ENCODE results near the gene PRKN. TPM values are rescaled to one million over a fixed set of nuclear protein-coding genes. Genes with fewer than 3 reads are reported as not detected.

PRKN gene
- total and polyA plus RNA-seq, 9 of the 15 experiments (the other 6 are each of a cell fraction or from before 2014, with no cell fraction given): 0.03 to 0.96 (median 0.15) TPM; not detected in 2

- H3K9me3 ChIP-seq (replicated peaks; ENCODE audit: control insufficient read depth, insufficient read depth, low read depth, low read length): no peaks in the 10 kb centered on the region; the same call in 1 of the 2 replicates
- no peak for FAIRE-seq
- no peak for TF ChIP-seq ATF1 (CRISPR knock-in tag; IDR thresholded peaks at IDR 0.05)
- TF ChIP-seq ATF1 (tag; IDR thresholded peaks at IDR 0.05): no peak
- no peak for TF ChIP-seq ILF3 (IDR thresholded peaks at IDR 0.05; ENCODE audit: borderline replicate concordance)
- peak; percentile 30 for TF ChIP-seq TFE3 (CRISPR knock-in tag; IDR thresholded peaks at IDR 0.05)
- no peak for TF ChIP-seq ZNF778 (CRISPR knock-in tag; IDR thresholded peaks at IDR 0.05)
- no peak for TF ChIP-seq RBM22 (IDR thresholded peaks at IDR 0.05; ENCODE audit: low read depth, low read length, poor library complexity, severe bottlenecking)
- H3K9me1 ChIP-seq (ENCODE audit: control insufficient read depth, insufficient read depth, low read length): no peaks in the 10 kb centered on the region
- no peak overlapping the region for H2AFZ ChIP-seq (ENCODE audit: low read depth, low read length)
- POLR2A ChIA-PET: no interaction called here
- no peak overlapping the region for H3K4me3 ChIP-seq
- CTCF ChIA-PET (ENCODE audit: low intra/inter-chr PET ratio): no interaction called here
- intact Hi-C loops (cut with micrococcal nuclease) (no loop called here), in situ Hi-C loops (cut with MboI) (no loop called here)
- no TSS peak for BruUV-seq (replicated peaks)
- no peak overlapping the region for H3K9ac ChIP-seq (ENCODE audit: insufficient read depth in 1 of 2, low read depth in 2 of 2, low read length in 2 of 2)
- ATAC-seq: no peak
- H3K36me3 ChIP-seq (ENCODE audit: control insufficient read depth, insufficient read depth, low read length): no peaks in the 10 kb centered on the region
- H3K27me3 ChIP-seq (ENCODE audit: control insufficient read depth in 2 of 2, insufficient read depth in 2 of 2, low read length in 2 of 2): no peaks in the 10 kb centered on the region
- H3K27ac ChIP-seq (ENCODE audit: extremely low read depth, low read depth, low read length): no peak overlapping the region
- H3K79me2 ChIP-seq (ENCODE audit: control insufficient read depth, insufficient read depth, low read length): no peaks in the 10 kb centered on the region
- WGBS (ENCODE audit: insufficient coverage, low coverage, missing lambda C conversion rate): 0% methylated on average over 1 of the region's 1 CpG
- no peak overlapping the region for H3K4me2 ChIP-seq (ENCODE audit: insufficient read depth, low read length)
- DNase-seq (ENCODE audit: extremely low read depth in 1 of 4, low spot score in 3 of 4): no peak
- no peaks in the 10 kb centered on the region for H4K20me1 ChIP-seq (replicated peaks; ENCODE audit: control insufficient read depth, insufficient read depth, low read length)
- no peaks in the 10 kb centered on the region for H3K4me1 ChIP-seq (replicated peaks in 1 of 2; ENCODE audit: control insufficient read depth in 2 of 2, insufficient read depth in 2 of 2, low read length in 2 of 2)
These were observed 529.5 kb downstream of the PRKN start for GRCh38 chr6:162198076-162198475.
